GM06990 (cell line): ENCODE results near the gene KRI1.

Experiments
- DNase-seq: peaks from one replicate; pipeline ENCODE4 v3.0.0-alpha.2; 2011; ENCODE audit not compliant: insufficient read length; ENCODE audit errors: extremely low read depth
- H3K27me3 ChIP-seq: replicated peaks from 2 replicates; pipeline ENCODE4 v1.6.0; 2011; ENCODE audit warnings: low read length; ENCODE audit not compliant: control insufficient read depth, insufficient read depth
- H3K36me3 ChIP-seq: 2 replicates; pipeline ENCODE4 v1.5.1; 2011; ENCODE audit warnings: low read length; ENCODE audit not compliant: control insufficient read depth, insufficient read depth
- H3K4me3 ChIP-seq: replicated peaks from 2 replicates; pipeline ENCODE4 v1.5.1; 2011; ENCODE audit warnings: low read depth, mild to moderate bottlenecking, control low read depth, low read length
- TF ChIP-seq, protein P1 (sequence below): IDR thresholded peaks from 2 replicates; pipeline ENCODE4 v1.5.1; 2011; ENCODE audit warnings: low read length, control low read depth, mild to moderate bottlenecking, inconsistent platforms; ENCODE audit not compliant: insufficient read depth, poor library complexity, severe bottlenecking

Gene KRI1

DNA sequence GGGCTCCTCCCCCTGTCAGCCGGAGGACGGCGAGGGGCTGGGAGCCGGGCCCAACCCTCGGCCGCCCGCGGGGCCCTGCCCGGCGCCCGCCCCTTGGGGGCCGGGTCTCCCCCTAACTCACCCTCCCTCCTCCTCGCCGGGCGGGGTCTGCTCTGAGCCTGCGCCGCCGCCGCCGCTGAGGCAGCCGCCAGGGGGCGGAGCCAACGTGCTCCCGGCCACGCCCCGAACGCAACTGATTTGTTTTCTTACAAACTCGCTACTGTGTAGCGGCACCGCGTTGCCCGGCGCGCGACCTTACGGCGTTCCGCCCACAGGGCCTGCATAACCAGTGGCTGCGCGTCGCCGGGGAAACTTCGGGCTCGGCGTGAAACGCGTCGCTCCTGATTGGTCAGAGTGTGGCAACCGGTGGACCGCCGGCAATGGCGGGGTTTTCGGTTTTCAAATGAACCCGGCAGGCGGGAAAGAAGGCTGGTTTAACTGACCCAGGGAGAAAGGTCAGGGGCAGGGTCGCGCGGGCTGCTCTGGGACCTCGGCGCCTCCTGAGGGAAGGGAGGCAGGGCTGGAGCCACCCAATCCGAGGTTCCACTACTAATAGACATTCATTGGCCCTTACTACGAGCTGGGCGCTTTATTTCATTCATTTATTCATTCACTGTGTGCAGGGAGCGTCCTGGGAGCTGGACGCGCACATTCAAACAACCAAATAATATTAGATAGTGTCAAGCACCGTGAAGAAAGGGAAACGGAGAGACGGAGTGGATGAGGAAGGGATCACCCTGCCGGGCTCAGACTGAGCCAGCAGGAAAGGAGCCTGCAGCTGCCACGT lies 3.2 kb upstream of the KRI1 start, which contains the start of gene CDKN2D:
Gene CDKN2D (minus strand): TSS at position 154 of the 826 bp plus-strand sequence. CDS start 326 bp downstream, outside the sequence.
- H3K27me3 ChIP-seq, result no peaks in the 10 kb centered on the region
- H3K36me3 ChIP-seq, result no peaks in the 10 kb centered on the region
- DNase-seq, result peak; percentile 100
- H3K4me3 ChIP-seq, result peak within 1 kb of the TSS; percentile 70
- TF ChIP-seq, protein P1, sequence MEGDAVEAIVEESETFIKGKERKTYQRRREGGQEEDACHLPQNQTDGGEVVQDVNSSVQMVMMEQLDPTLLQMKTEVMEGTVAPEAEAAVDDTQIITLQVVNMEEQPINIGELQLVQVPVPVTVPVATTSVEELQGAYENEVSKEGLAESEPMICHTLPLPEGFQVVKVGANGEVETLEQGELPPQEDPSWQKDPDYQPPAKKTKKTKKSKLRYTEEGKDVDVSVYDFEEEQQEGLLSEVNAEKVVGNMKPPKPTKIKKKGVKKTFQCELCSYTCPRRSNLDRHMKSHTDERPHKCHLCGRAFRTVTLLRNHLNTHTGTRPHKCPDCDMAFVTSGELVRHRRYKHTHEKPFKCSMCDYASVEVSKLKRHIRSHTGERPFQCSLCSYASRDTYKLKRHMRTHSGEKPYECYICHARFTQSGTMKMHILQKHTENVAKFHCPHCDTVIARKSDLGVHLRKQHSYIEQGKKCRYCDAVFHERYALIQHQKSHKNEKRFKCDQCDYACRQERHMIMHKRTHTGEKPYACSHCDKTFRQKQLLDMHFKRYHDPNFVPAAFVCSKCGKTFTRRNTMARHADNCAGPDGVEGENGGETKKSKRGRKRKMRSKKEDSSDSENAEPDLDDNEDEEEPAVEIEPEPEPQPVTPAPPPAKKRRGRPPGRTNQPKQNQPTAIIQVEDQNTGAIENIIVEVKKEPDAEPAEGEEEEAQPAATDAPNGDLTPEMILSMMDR, result no peak

DNA sequence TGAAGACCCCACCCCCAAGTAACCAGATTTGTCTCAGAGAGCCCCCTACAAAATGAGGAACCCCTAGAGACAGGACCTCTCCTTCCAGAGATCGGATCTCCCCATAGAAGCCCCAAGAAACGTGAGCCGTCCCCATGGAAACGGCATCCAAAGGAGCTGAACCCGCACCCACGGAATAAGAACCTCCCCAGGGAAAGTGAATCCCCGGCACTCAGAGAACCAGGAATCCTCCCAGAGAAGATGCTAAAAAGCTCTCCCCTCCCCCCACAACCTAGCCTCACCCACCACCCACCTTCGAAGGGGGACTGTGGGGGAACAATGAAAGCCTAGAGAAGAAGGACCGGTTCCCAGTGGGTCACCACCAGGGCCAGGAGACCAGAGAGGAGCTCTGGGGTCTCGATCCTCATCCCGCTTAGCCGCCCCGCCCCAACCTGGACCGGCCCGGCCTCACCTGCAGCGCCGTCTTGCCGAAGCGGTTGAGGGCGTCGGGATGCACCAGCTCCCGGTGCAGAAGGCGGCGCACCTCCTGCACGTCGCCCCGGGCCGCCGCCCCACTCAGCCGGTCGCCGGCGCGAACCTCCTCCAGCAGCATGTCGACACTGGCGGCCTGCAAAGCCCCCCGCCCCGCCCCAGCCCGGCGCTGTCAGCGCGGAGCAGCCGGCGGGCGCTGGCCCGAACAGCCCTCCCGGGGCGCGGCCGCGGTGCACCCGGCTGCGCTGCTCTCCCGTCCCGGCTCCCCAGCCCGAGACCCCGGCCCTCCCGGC lies 2.4 kb upstream of the KRI1 start:
- TF ChIP-seq, protein P1, result no peak
- DNase-seq, result no peak
- H3K27me3 ChIP-seq, result no peaks in the 10 kb centered on the region
- H3K36me3 ChIP-seq, result no peaks in the 10 kb centered on the region
- peak overlapping the region; percentile 66 for H3K4me3 ChIP-seq

DNA sequence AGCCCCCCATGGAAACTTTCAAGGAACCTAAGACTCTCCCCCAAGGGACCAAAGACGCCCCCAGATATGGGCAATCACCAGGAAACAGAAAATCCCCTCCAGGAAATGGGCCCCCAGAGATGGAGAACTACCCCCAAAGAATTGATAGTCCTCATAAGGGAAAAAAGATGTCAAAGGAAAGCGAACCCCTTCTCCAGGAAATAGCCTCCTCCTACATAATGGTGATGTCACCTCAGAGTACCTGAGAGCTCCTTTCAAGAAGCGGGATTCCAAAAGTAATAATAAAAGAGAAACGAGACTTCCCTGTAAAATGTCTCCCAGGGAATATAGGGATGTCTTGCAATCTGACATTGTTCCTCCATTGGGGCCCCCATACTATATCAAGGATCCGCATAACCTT lies 1.8 kb upstream of the KRI1 start:
- Histone ChIP-seq H3K4me3 (peak overlapping the region; percentile 66), H3K36me3 (peaks cover under 1% of the 10 kb centered on the region), H3K27me3 (no peaks in the 10 kb centered on the region)
- TF ChIP-seq, protein P1, result no peak
- DNase-seq, result no peak

DNA sequence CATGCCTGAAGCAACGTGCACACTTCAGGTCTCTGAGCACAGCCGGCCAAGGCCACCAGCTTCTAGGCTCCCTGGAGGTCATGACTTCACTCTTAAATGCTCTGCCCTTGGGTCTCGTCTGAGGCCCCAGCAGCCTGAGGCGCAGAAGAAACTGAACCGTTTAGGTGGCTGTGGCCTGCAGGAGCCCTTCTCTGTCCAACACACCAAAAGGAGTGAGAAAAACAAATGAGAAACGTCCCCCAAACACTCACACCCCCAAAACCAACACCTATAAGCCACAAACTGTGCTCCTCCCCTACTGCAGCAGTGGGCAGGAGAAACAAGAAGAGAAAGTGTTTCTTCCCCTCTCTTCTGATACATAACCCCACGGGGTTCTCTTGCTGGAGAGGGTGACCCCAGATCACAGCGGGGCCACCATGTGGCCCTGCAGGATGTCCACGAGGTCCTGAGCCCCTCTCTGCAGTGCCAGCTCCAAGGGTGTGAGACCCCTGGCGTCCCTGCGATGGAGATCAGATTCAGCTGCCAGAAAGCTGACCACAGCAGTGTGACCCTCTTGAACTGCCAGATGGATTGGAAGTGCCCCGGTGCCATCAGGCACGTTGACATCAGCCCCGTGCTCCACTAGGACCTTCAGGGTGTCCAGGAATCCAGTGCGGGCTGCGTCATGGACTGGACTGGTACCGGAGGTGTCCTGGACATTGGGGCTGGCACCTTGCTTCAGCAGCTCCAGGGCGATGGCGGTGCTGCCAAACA lies 1.0 kb upstream of the KRI1 start:
- Histone ChIP-seq H3K27me3 (no peaks in the 10 kb centered on the region), H3K36me3 (peaks cover 3% of the 10 kb centered on the region), H3K4me3 (peak overlapping the region; percentile 95)
- TF ChIP-seq, protein P1, result no peak
- DNase-seq, result peak; percentile 74

DNA sequence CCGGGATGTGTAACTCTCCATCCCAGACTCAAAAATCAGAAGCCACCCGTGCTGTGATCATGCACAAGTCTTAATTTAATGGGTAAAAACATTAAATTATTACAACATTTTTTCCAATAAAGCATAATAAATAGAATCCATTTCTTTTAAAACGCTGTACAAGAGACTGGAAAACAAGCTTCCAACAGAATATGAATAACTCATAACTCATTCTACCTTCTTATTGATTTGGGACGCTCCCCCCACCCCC lies 523 bp upstream of the KRI1 start:
- Histone ChIP-seq H3K4me3 (peak overlapping the region; percentile 95), H3K27me3 (no peaks in the 10 kb centered on the region), H3K36me3 (peaks cover 3% of the 10 kb centered on the region)
- TF ChIP-seq, protein P1, result no peak
- DNase-seq, result no peak
